GM20000 (cell line): Measurements from ENCODE around the gene FAM124A.

Experiments used
- DNase-seq: peaks from one replicate; pipeline ENCODE4 v3.0.0; 2012; ENCODE audit warnings: low spot score
- TF ChIP-seq, protein P1 (sequence below): IDR thresholded peaks from 2 replicates; pipeline ENCODE4 v1.5.1; 2012; ENCODE audit warnings: mild to moderate bottlenecking, control low read depth; ENCODE audit errors: extremely low read depth, missing control alignments

The FAM124A gene

DNA sequence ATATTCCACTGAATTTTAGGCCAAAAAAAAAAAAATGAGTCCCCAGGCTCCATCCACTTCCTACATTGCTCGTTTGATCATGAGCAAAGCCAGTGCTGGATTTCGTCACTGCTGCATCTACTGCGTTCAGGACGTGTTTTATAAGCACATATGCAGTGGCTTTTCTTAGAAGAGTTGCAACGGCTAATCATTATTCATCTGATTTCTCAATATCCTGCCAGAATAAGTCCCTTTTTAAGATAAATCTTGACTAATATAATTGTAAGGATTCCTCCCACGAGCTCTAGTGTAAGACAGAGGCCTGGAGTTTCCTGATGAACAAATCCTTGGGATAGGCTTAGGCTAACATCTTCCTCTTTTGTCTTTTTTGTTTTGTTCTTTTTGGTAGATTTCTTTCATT is 19.5 kb downstream of the FAM124A start:
- TF ChIP-seq, protein P1, sequence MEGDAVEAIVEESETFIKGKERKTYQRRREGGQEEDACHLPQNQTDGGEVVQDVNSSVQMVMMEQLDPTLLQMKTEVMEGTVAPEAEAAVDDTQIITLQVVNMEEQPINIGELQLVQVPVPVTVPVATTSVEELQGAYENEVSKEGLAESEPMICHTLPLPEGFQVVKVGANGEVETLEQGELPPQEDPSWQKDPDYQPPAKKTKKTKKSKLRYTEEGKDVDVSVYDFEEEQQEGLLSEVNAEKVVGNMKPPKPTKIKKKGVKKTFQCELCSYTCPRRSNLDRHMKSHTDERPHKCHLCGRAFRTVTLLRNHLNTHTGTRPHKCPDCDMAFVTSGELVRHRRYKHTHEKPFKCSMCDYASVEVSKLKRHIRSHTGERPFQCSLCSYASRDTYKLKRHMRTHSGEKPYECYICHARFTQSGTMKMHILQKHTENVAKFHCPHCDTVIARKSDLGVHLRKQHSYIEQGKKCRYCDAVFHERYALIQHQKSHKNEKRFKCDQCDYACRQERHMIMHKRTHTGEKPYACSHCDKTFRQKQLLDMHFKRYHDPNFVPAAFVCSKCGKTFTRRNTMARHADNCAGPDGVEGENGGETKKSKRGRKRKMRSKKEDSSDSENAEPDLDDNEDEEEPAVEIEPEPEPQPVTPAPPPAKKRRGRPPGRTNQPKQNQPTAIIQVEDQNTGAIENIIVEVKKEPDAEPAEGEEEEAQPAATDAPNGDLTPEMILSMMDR = no peak
- no peak for DNase-seq

DNA sequence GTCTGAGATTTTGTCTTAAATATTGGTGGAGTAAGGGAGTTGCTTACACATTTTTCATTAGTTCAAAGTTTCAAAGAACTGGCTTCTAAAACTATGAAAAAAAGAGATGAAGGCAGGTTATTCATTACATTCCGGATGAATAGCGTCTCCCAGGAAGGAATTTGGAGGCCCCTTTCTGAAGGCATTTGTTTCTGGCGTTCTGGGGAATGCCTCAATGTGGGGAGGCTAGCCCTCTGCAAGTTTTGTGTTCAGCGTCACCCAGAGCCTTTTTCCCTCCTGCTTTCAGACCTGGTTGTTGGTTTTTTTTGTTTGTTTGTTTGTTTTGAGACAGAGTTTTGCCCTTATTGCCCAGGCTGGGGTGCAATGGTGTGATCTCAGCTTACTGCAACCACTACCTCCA is 21.0 kb downstream of the FAM124A start:
- DNase-seq = no peak
- TF ChIP-seq, protein P1 = no peak

DNA sequence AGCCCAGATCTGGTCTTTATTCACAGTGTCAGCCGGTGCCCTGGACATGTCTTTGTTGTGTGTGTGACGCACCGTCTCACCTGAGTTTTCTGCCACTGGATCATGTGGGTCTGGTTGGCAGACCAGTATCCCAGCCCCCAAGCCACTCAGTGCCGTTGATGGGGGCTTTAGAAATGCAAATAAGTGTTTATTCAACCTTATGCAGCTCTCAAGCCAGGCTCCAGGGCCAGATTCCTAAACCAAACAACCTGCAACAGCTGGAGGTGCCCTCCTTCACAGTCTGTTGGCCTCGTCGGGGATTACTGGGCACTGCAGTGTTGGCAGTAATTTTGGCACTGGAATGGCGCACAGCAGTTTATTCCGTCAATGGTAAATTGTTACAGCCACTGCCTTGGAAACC is 21.6 kb downstream of the FAM124A start:
- DNase-seq = no peak
- TF ChIP-seq, protein P1 = no peak

DNA sequence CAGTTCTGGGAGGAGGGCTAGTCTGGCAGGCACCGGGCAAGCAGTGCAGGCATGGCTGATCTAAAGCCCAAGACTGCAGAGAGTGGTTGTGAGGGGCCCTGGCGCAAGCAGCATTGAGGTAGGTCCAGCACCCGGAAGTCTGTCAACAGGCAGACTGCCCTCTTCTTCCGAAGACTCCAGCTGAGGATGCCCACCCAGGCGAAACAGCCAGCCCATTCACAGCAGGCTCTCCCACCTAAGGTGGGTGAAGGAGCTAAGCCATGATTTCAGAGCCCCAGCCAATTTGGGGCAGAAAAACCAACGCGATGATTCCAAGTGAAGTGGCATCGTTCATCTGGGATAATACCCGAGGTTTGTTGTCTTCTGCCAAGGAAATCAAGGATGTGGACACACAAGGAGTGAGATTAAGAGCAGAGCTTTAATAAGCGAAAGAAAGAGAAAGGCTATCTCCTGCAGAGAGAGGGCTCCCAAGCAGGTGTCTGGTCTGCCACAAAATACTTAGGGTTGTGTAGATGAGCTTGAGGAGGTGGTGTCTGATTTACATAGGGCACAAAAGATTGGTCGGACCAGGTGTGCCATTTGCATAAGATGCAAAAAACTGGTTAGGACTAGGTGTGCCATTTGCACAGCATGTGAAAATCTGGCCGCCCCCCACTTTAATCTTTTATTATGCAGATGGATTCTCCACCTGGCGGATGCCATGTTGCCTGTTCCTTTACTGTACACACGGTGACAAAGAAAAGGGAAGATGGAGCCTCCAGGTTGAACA is 22.6 kb downstream of the FAM124A start:
- DNase-seq = no peak
- TF ChIP-seq, protein P1 = no peak

DNA sequence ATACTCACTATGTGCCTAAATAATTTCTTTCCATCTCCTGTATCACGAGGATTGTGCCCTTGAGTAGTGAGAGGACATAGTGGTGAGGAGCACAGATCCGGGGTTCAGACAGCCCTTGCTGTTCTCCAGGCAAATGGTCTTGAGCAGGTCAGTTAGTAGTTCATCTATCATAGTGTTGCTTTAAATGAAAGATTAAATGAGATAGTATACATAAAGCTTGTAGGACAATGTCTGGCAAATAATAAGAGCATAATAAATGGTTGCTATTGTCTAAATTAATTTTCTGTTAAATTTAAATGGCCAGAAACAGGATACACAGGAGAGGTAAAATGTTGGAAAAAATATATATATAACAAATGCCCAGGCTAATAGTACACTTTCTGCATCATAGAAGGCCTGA is 23.4 kb downstream of the FAM124A start:
- TF ChIP-seq, protein P1 = no peak
- no peak for DNase-seq

DNA sequence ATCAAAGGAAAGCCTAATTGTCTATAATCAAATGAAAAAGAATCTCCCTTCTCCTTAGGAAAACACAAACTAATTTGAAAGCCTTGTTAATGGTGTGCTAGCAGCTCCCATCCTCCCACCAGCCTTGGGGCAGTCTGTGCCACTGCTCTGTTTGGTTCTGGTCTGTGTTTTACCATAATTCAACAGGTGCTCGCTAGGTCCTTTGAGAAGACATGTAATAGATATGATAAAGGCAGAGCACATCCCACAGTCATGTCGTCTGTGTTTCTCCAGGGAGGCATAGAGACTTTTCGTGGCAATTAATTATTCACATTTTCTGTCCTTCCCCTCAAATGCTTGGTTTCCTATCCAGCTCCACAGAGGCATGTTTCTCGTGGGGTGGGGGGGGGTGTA is 23.8 kb downstream of the FAM124A start:
- TF ChIP-seq, protein P1 = no peak
- no peak for DNase-seq

DNA sequence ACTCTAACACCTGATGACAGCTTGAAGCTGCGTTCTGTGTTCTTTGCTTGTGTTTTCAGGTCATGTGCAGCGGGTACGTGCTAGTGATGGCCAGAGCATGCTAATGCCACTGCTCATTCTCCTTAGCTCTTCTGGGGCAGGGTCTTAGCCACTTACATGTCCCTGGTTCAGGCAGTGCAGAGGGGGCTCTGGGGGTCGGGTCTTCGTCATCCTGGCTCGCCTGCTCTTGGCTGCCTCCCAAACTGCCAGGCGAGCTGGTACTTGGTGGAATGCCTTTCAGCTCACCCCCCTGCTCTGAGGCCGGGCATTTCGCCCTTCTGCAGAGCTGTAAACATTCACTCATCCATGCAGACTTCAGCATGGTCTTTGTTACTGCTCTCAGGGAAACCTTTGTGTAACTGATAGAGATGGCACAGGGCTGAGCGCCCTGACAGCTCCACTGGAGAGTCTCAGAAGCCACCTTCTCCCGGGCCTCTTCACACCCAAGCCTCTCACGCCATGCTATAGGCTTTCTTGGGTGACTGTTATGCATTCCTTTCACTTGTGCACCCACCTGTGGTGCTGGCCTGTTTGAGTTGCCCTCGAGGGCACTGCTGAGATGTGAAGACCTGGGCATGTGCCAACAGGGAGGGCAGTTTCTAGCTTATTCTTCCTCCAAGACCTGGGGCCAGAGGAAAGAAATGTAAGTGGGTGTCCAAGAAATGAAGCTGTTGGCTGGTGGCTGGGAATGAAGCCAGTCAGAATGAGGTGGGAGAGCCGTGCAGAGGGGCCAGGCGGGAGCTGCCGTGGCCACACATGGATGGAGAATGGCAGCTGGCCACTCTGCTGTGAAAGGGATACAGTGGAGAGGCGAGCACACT is 24.4 kb downstream of the FAM124A start:
- TF ChIP-seq, protein P1 = no peak
- no peak for DNase-seq
